ENCODE measurements around the gene MYPN. TPM values are rescaled to one million over a fixed set of nuclear protein-coding genes. Genes with fewer than 3 reads are reported as not detected.

MYPN gene
- total RNA-seq (2022; extraction: Qiagen RNA extraction): 2.2 to 2.9 TPM (median 2.6 TPM) in 5 replicates

GRCh38 chr10:68109331-68109730 lies at the start of gene MYPN:
Gene MYPN, plus strand, starts transcription at chr10:68109488. Its CDS starts 11,951 bp downstream, at chr10:68121439.

GRCh38 chr10:68074775-68075549 lies 34.3 kb upstream of the MYPN start, which contains the start of gene HERC4:
Gene HERC4, minus strand, starts transcription at chr10:68075283. Its CDS starts 2,175 bp downstream, at chr10:68073108.

GRCh38 chr10:68231817-68232251 lies 122.5 kb downstream of the MYPN start, which contains the start of gene ATOH7:
Gene ATOH7, minus strand, starts transcription at chr10:68232113. Its CDS starts 436 bp downstream, at chr10:68231677.

Other genes with a start within 250 kb of the MYPN start
- gene SIRT1, start 224.8 kb upstream of the MYPN start, total RNA-seq (2022; extraction: Qiagen RNA extraction): 16.4 to 22.5 TPM (median 17.3 TPM) in 5 replicates
- 23.6 to 37.3 TPM (median 26.9 TPM) in 5 replicates for gene HERC4, start 34.2 kb upstream of the MYPN start, total RNA-seq (2022; extraction: Qiagen RNA extraction)
- gene ATOH7, start 122.6 kb downstream of the MYPN start, total RNA-seq (2022; extraction: Qiagen RNA extraction): 0.10 to 0.27 TPM (median 0.22 TPM) in 5 replicates
- gene HNRNPH3, start 222.6 kb downstream of the MYPN start, total RNA-seq (2022; extraction: Qiagen RNA extraction): 166 to 288 TPM (median 182 TPM) in 5 replicates
- 2.6 to 4.0 TPM (median 3.3 TPM) in 5 replicates for gene PBLD, start 223.4 kb downstream of the MYPN start, total RNA-seq (2022; extraction: Qiagen RNA extraction)